GM19193 (cell line): ENCODE measurements around the gene SLC25A12.

ENCODE experiments used
- POLR2A ChIP-seq: IDR thresholded peaks from 4 replicates; pipeline ENCODE4 v1.6.1; 2011; ENCODE audit not compliant: insufficient read depth, insufficient read length; ENCODE audit errors: extremely low read depth

Gene SLC25A12

DNA sequence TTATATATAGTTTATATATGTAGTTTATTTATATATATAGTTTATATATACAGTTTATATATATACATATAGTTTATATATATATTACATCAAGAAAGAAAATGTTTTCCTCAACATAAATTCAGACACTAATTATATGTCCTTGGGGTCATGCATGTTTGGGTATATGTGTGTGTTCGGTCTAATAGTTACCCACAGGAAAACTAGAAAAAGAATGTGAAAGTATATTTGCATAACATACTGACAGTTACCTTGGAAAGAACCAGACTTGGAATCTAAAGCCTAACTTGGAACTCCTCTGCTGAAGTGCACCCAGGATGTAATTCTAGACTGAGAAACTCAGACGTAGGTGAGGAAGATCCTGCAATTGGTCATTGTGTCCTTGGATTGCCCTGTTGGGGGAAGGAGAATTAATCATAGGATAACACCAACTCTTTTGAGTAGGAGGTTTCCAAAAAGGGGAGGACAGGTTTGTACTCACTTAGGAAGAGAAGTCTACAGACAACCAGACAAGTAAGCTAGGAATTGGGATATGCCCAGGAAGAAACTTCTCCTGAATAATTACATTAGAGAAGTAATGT lies 8.9 kb upstream of the SLC25A12 start:
- TF ChIP-seq POLR2A = no peak

DNA sequence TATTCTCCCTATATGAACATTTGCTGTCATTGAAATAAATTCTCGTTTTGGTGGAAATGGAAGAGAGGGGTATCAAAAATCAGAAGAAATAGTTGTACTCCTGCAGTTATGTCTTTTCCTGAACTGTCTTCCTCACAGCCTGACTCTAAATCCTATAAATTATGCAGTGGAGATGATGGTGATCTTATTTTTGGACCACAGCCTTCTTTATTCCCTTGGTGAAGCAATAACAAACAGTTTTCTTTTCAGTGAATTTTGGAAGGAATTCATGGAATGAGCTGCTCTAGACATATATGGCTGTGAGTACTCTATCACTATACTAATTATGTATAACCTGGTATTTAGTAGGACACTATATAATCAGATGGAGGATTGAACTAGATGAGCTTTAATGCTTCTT lies 1.7 kb upstream of the SLC25A12 start:
- no peak for TF ChIP-seq POLR2A

DNA sequence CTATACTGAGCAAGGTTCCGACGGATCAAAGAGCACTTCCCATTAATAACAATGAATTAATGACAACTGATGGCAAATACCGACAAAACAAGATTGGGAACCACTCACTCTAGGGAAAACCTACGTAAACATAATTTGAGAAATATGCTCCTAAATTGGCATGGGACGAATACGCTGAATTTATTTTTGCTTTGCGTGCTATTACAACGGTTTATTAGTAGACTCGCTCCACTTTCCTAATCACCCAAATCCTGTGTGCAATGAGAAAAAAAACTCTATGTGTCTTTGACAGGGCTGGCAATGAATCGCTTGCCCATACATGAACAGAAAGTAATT lies 536 bp upstream of the SLC25A12 start:
- no peak for TF ChIP-seq POLR2A

DNA sequence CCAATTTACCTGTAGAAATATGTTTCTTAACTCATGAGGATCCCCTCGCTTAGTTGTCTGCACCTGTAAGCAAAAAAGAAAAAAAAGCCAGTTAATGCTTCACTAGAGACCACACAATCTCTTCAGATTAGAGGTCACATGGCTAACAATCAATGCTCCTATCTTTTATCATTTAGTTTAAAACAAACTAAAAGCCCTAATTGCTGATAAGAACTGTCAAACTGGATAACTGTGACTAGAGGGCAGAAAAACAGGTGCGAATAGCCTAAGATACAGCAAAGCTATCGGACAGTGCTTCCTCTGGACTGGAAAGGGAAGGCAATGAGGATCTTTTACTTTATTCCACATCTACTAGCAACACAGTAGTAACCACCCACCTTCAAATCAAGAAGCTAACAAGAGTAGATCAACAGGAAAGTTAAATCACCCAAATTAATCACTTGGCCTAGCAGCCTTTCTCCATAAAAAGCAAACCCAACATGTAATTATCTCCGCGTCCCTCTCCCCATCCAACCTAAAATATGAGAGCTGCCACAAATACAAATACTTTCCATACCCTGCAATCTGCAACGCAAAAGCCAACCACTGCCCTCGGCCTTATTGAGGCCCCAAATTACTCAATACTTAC lies 734 bp downstream of the SLC25A12 start:
- TF ChIP-seq POLR2A = no peak

DNA sequence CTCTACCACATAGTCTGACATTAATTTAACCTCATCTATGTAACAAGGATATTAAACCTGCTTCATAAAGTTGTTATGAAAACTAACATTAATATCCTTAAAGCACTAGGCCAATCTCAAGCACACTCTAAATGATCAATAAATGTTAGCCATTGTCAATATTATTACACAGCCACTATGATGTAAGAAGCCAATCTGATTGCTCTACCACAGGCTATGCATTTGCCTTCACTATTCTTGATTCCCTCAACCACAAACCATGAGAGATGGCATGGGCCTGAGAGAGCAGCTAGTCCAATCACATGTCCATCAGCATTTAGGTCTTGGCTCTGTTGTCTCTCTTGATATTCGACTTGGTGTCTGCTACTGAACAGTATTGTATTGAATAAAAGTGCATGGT lies 4.2 kb downstream of the SLC25A12 start:
- no peak for TF ChIP-seq POLR2A

DNA sequence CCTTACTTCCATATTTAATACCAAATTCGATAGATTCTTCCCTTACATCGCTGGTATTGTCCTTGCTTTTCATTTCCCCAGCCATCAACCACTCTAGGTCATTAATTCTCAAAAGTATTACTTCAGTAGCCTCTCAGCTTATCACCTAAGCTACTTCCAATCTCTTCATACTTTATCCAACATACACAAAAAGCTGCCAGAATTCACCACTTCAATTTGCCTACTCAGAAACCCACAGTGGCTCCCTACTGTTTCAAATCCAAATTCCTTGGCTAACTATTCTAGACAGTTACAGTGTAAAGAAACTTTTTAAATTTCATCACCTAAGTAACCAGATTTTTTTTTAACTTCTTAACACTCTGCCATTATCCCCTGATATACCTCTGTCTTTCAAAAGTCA lies 4.7 kb downstream of the SLC25A12 start:
- TF ChIP-seq POLR2A = no peak

DNA sequence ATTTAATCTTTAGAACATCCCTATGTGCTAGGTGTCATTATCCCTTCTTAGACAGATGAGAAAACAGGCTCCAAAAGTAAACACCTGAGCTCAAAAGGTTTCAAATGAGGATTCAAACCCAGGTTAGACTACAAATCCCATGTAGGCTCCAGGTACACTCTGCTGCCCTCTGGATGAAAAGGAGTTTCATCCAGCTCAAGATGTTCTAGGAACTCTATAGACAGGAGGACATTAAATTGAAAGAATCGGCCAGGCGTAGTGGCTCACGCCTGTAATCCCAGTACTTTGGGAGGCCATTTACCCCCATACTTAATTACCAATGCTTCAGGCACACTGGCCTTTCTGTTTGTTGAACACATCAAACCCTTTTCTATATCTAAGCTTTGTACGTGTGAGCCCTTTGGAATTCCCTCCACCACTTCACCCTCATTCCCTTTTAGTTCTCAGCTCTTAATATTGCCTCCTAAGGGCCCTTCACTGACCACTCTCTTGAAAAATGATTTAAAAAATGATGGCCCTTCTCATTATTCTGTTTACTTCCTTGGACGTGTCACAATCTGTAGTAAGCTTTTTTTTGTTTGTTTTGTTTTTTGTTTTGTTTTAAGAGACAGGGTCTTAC lies 10.7 kb downstream of the SLC25A12 start:
- TF ChIP-seq POLR2A = no peak

DNA sequence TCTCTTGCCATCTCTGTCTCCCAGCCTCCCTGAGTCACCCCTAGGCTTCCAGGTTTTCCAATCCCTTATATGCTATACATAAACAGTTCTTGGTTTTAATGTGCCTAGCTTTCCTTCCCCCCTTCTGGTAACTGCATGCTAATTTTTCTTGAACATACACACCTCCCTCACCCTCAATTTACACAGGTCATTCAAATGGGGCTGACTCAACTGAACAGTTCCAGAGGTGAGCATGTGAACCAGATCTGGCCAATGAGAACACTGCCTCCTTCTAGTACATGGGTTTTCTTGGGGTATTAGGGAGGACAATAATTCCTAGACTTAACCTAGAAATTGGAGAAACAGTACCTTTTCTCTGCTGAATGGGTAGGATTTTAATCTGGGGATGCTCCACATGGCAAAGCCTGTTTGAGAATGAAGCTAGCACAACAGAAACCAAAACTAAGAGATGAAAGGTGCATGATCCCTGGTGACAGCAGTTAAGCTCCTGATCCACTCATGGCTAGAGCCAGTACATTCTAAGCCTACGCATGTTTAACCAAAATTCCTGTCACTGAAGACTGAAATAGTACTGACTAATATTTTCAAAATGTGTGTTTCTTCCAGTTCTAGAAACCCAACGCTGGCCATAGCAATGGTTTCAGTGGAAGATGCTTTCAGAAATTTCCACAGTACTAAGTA lies 11.8 kb downstream of the SLC25A12 start:
- no peak for TF ChIP-seq POLR2A

DNA sequence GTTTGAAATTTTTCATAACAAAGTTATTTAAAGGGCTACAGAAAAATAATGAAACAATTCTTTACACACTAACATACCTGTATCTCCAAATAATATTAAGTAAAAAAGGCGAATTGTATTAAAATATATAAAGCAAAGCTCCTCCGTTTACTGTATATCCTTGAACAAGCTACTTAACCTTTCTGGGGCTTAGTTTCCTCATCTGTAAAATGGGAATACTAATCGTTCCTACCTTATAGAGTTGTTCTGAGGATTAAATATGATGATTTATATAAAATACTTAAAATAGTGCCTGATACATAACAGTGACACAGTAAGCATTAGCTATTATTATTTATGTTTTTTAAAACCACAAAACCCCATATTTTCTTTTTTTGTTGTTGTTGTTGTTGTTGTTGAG lies 13.3 kb downstream of the SLC25A12 start:
- TF ChIP-seq POLR2A = no peak

DNA sequence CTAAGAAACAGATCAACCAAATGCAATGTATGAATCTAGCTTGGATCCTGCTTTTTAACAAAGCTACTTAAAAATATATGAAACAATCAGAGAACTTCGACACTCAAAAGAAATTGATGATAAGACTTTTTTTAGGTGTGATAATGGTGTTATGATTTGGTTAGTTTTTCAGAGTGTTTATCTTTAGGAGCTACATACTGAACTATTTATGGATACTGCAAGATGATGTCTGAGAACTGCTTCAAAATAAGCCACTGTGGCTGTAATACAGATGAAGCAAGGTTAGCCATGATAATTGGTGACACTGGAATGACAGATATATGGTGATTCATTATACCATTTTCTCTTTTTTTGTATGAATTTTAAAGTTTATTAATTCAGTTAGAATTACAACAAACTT lies 14.2 kb downstream of the SLC25A12 start:
- TF ChIP-seq POLR2A = no peak

DNA sequence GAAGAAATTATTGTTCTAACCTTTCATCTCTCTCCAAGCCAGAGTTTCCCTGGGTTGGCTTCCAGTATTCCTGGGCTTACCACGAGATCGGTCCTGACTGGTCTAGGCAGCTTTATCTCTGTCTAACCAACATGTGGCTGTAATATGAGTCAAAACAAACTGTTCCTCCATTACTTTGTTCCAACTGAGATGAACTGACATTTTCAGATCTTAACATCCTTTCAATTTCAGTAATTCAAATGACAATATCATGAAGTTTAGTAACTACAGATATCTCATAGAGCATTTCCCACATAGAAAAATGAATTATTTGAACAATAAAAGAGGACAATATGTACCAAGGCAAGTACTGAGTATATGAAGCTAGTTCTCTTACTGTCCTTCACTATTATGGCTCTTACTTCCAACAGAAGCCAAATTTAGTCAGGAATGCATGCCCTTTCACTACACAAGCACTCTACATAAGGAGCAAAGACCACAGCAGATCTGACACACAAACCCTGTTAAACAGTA lies 15.5 kb downstream of the SLC25A12 start:
- TF ChIP-seq POLR2A = no peak

DNA sequence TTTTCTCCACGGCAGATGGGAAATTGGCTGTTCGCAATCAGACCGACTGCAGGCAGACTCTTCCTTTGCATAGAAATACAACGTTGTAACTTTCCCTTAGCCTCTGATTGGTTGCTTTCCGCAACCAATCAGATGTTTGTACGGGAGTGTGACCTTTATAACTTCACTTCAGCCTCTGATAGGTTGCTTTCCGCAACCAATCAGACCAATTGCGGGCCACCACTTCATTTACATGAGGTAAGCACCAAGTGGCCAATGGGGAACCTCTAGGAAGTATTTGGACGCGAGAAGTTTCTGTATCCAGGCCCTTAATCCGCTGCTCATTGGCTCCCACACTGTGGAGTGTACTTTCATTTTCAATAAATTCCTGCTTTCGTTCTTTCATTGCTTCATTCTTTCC lies 19.1 kb downstream of the SLC25A12 start:
- TF ChIP-seq POLR2A = no peak

DNA sequence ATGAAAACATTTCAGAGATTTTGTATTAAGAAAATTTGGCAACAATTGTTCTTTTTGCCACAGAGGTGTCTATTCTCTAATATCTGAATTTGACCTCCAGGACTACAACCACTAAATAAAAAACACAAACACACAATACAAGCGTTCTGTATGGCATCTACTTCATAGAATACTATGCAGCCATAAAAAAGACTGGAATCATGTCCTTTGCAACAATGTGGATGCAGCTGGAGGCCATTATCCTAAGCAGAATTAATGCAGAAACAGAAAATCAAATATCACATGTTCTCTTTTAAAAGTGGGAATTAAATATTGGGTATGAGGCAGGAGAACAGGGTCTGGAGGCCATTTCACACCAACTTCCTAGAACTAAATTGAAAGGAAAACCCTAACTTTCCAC lies 19.5 kb downstream of the SLC25A12 start:
- no peak for TF ChIP-seq POLR2A

DNA sequence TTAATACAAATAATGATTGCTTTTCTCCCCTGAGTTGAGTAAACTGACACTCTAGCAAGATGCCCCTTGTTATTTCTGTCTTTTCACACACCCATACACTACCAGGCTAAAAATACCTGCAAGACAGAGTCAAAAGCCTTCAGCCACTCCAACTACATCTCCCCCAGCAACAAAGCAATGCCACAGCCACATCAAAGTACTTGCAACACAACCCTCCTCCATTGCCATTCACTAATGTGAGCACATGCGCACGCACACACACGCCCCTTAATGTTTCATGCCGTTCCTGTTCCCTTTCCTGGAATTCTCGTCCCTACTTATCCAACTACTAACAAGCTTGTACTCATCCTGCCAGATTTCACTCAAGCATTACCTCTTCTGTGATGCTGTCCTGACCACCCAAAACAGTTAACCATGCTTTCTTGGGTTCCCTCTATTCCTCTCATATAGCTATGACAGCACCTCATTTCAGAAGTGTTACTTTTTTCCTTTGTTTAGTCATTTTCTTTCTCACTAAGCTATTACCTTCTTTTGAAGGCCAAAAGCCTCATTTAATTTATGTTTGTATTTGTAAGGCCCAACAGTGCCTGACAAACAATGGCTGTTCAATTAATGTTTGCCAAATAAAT lies 29.6 kb downstream of the SLC25A12 start:
- TF ChIP-seq POLR2A = no peak

DNA sequence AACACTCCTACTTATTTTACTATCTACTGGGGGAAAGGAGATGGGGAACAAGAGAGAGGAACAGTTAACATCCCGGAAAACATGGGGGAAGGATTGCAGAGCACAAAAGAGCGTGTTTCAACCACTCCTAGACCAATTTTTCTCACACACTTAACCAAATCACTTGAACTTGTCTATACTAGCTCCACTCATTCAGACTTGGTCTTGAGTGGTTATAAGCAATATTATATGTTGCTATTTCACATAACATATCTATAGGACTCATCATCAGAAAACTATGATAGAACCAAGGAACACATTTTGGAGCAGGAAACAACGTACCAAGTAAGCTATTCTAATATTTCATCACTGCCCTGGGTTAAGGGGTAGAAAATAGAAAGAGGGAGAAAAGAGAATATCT lies 31.5 kb downstream of the SLC25A12 start:
- TF ChIP-seq POLR2A = no peak
